Spleen (tissue), 7 donors: ENCODE results near the gene TTLL5.
A peak's percentile ranks its signal among the peaks of the same experiment; 100 is the strongest.

Experiments
- POLR2A ChIP-seq, 3 donors: fragments of 450-650 bp; IDR thresholded peaks; one replicate each; pipeline ENCODE4 v1.5.1; 2017; ENCODE audit warnings: antibody characterized with exemption in 3 of 3, mild to moderate bottlenecking in 1 of 3
- POLR2AphosphoS5 ChIP-seq, 3 donors: sonication (generic); formaldehyde crosslinking; IDR thresholded peaks; one replicate each; pipeline ENCODE4 v1.5.1; 2017; ENCODE audit warnings: antibody characterized with exemption in 3 of 3
- TF ChIP-seq, protein P1 (sequence below), 11 experiments: fragments of 200-600 bp in 7 of 11; fragments of 450-650 bp in 4 of 11; sonication (generic) in 4 of 11; IDR thresholded peaks in 8 of 11; conservative IDR thresholded peaks in 3 of 11; 1 replicate in 7 of 11; 2 replicates in 4 of 11; pipeline versions ENCODE4 v1.4.0 to v1.8.0; 2016 to 2021; ENCODE audit warnings: antibody characterized with exemption in 11 of 11, inconsistent platforms in 4 of 11, mild to moderate bottlenecking in 1 of 11
- donor health status: DM: no; HTN: no; CAD: no; lungs with moderate emphysema.
- donor health status: DM: no; HTN: no; CAD: no.
- donor health status: DM: no; HTN: no; CAD: no.

DNA sequence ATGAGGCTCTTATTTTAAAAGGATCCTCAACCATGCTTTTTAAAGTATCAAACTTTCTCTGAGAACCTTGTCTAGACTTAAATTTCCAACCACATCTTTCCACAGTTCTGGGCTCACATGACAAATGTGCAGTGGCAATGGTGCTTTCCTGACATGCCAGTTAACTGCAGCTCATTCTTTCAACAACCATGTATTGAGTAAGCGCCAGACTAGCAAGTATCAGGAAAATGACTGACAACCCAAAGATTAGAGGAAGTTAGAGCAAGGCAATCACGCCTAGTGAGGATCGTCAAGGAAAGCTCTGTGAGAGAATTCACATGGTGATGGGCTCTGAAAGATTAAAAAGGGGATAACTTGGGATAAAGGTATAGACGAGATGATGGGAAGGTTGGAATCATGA, 46.9 kb upstream of the TTLL5 start:
- TF ChIP-seq, protein P1, sequence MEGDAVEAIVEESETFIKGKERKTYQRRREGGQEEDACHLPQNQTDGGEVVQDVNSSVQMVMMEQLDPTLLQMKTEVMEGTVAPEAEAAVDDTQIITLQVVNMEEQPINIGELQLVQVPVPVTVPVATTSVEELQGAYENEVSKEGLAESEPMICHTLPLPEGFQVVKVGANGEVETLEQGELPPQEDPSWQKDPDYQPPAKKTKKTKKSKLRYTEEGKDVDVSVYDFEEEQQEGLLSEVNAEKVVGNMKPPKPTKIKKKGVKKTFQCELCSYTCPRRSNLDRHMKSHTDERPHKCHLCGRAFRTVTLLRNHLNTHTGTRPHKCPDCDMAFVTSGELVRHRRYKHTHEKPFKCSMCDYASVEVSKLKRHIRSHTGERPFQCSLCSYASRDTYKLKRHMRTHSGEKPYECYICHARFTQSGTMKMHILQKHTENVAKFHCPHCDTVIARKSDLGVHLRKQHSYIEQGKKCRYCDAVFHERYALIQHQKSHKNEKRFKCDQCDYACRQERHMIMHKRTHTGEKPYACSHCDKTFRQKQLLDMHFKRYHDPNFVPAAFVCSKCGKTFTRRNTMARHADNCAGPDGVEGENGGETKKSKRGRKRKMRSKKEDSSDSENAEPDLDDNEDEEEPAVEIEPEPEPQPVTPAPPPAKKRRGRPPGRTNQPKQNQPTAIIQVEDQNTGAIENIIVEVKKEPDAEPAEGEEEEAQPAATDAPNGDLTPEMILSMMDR (IDR thresholded peaks at IDR 0.05 in 8 of 11, conservative IDR thresholded peaks at IDR 0.05 in 3 of 11), result no peak
- TF ChIP-seq POLR2AphosphoS5 (IDR thresholded peaks at IDR 0.05) (peak in 1 of 3 donors; percentile 57), POLR2A (IDR thresholded peaks at IDR 0.05) (no peak)
